OCI-LY1 (cell line): ENCODE results near the gene ARHGDIB.

Experiments
- H2AFZ ChIP-seq: fragments of 200-600 bp; sonication (generic), shearing (Covaris generic); 2 replicates; pipeline ENCODE4 v1.6.0; 2014; ENCODE audit warnings: antibody characterized with exemption, mild to moderate bottlenecking, low read length
- H3F3A ChIP-seq: fragments of 200-600 bp; sonication (generic), shearing (Covaris generic); 2 replicates; pipeline ENCODE4 v1.6.0; 2014; ENCODE audit warnings: mild to moderate bottlenecking, antibody characterized with exemption, low read length, moderate library complexity; ENCODE audit not compliant: insufficient read depth
- H3K27ac ChIP-seq: fragments of 200-600 bp; sonication (generic); 2 replicates; pipeline ENCODE4 v1.5.1; 2014; ENCODE audit warnings: low read length, mixed run types, mild to moderate bottlenecking, low read depth; ENCODE audit not compliant: poor library complexity, severe bottlenecking
- H3K27me3 ChIP-seq: fragments of 200-600 bp; sonication (generic); 2 replicates; pipeline ENCODE4 v1.6.0; 2014; ENCODE audit warnings: antibody characterized with exemption, mild to moderate bottlenecking, low read length, moderate library complexity; ENCODE audit not compliant: insufficient read depth
- H3K36me3 ChIP-seq: fragments of 200-600 bp; sonication (generic); 2 replicates; pipeline ENCODE4 v1.6.1; 2014; ENCODE audit warnings: mild to moderate bottlenecking, antibody characterized with exemption, low read length, moderate library complexity, mixed read lengths; ENCODE audit not compliant: insufficient read depth
- H3K4me1 ChIP-seq: fragments of 200-600 bp; sonication (generic); 2 replicates; pipeline ENCODE4 v1.5.1; 2014; ENCODE audit warnings: mild to moderate bottlenecking, low read length, moderate library complexity; ENCODE audit not compliant: insufficient read depth, severe bottlenecking
- H3K4me2 ChIP-seq: fragments of 200-600 bp; sonication (generic), shearing (Covaris generic); 2 replicates; pipeline ENCODE4 v1.6.1; 2014; ENCODE audit warnings: low read length
- H3K4me3 ChIP-seq: fragments of 200-600 bp; sonication (generic); 2 replicates; pipeline ENCODE4 v1.5.1; 2014; ENCODE audit warnings: low read length, low read depth, mild to moderate bottlenecking, mixed read lengths; ENCODE audit not compliant: poor library complexity, severe bottlenecking
- H3K79me2 ChIP-seq: fragments of 200-600 bp; shearing (Covaris generic); 2 replicates; pipeline ENCODE4 v1.6.1; 2016; ENCODE audit warnings: mixed run types, low read length, mixed read lengths; ENCODE audit not compliant: insufficient read depth
- H3K9ac ChIP-seq: fragments of 200-600 bp; sonication (generic), shearing (Covaris generic); 2 replicates; pipeline ENCODE4 v1.6.1; 2014; ENCODE audit warnings: mild to moderate bottlenecking, low read length, mixed read lengths
- H3K9me2 ChIP-seq: fragments of 200-600 bp; sonication (generic), shearing (Covaris generic); 2 replicates; pipeline ENCODE4 v1.6.1; 2014; ENCODE audit warnings: low read depth, mild to moderate bottlenecking, low read length, mixed read lengths
- H3K9me3 ChIP-seq: fragments of 200-600 bp; shearing (Covaris generic); 2 replicates; pipeline ENCODE4 v1.6.1; 2014; ENCODE audit warnings: low read length, mixed read lengths
- H4K20me1 ChIP-seq: fragments of 200-600 bp; sonication (generic), shearing (Covaris generic); 2 replicates; pipeline ENCODE4 v1.6.0; 2016; ENCODE audit warnings: mild to moderate bottlenecking, low read length; ENCODE audit not compliant: insufficient read depth
- EZH2 ChIP-seq: fragments of 200-600 bp; sonication (generic), shearing (Covaris generic); IDR thresholded peaks from 2 replicates; pipeline ENCODE4 v1.8.0; 2017; ENCODE audit warnings: borderline replicate concordance, mixed run types, mild to moderate bottlenecking, antibody characterized with exemption, low read length, moderate library complexity, mixed read lengths
- TF ChIP-seq, protein P1 (sequence below): fragments of 200-600 bp; sonication (generic), shearing (Covaris generic); IDR thresholded peaks from 2 replicates; pipeline ENCODE4 v1.5.1; 2017; ENCODE audit warnings: mild to moderate bottlenecking, antibody characterized with exemption, low read length, moderate library complexity, mixed read lengths

ARHGDIB gene

DNA sequence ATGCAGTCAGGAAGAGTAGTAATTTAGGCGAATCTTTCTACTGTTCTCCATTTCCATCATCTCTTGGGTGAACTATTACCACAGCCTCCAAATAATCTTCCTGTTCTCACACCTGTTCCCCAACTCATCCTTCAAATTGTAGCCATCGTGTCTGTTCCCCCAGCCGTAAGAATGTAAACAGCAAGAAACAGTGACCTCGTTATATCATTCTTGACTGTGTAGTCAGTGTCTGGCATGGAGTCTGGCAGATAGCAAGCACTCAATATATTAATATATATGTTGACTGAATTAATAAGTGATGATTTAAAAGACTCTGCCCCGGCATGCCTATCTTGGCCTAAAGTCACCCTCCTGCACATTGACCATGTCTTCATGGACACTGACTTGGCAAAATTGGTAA, 31.7 kb upstream of the ARHGDIB start:
- H3K4me1 ChIP-seq, result peaks cover 31% of the 10 kb centered on the region
- no peak overlapping the region for H3K4me3 ChIP-seq
- TF ChIP-seq EZH2, result no peak
- TF ChIP-seq, protein P1, sequence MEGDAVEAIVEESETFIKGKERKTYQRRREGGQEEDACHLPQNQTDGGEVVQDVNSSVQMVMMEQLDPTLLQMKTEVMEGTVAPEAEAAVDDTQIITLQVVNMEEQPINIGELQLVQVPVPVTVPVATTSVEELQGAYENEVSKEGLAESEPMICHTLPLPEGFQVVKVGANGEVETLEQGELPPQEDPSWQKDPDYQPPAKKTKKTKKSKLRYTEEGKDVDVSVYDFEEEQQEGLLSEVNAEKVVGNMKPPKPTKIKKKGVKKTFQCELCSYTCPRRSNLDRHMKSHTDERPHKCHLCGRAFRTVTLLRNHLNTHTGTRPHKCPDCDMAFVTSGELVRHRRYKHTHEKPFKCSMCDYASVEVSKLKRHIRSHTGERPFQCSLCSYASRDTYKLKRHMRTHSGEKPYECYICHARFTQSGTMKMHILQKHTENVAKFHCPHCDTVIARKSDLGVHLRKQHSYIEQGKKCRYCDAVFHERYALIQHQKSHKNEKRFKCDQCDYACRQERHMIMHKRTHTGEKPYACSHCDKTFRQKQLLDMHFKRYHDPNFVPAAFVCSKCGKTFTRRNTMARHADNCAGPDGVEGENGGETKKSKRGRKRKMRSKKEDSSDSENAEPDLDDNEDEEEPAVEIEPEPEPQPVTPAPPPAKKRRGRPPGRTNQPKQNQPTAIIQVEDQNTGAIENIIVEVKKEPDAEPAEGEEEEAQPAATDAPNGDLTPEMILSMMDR, result no peak
- H2AFZ ChIP-seq, result 0 out of 2 replicates have a peak overlapping the region, but pooled peaks have one; percentile 37
- H3K9ac ChIP-seq, result no peak overlapping the region
- H3F3A ChIP-seq, result no peaks in the 10 kb centered on the region
- H3K27me3 ChIP-seq, result no peaks in the 10 kb centered on the region
- H3K79me2 ChIP-seq, result no peaks in the 10 kb centered on the region
- no peaks in the 10 kb centered on the region for H4K20me1 ChIP-seq
- no peaks in the 10 kb centered on the region for H3K9me2 ChIP-seq
- H3K27ac ChIP-seq, result peak overlapping the region; percentile 33
- H3K9me3 ChIP-seq, result no peaks in the 10 kb centered on the region
- H3K36me3 ChIP-seq, result no peaks in the 10 kb centered on the region
- H3K4me2 ChIP-seq, result no peak overlapping the region

DNA sequence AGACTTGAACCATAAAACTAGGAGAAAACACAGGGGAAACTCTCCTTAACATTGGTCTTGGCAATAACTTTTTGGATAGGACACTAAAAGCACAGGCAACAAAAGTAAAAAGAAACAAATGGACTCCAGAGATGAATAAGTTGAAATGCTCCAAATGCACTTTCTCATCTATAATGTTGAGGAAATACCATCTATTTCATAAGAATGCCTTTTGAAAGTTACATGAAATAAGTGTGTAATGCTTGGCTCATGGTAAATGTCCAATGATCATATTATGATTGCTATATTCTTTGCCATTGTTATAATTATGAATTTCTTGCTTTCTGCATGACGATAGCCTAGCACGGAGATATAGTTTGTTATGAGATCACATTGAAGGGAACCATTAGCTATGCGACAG, 31.3 kb upstream of the ARHGDIB start:
- H4K20me1 ChIP-seq, result no peaks in the 10 kb centered on the region
- H3F3A ChIP-seq, result no peaks in the 10 kb centered on the region
- no peak overlapping the region for H2AFZ ChIP-seq
- no peaks in the 10 kb centered on the region for H3K9me2 ChIP-seq
- no peaks in the 10 kb centered on the region for H3K9me3 ChIP-seq
- no peak overlapping the region for H3K4me2 ChIP-seq
- H3K4me1 ChIP-seq, result peaks cover 31% of the 10 kb centered on the region
- no peak overlapping the region for H3K4me3 ChIP-seq
- H3K9ac ChIP-seq, result no peak overlapping the region
- no peaks in the 10 kb centered on the region for H3K79me2 ChIP-seq
- peak overlapping the region; percentile 33 for H3K27ac ChIP-seq
- TF ChIP-seq EZH2, result no peak
- TF ChIP-seq, protein P1, result no peak
- no peaks in the 10 kb centered on the region for H3K36me3 ChIP-seq
- H3K27me3 ChIP-seq, result no peaks in the 10 kb centered on the region

DNA sequence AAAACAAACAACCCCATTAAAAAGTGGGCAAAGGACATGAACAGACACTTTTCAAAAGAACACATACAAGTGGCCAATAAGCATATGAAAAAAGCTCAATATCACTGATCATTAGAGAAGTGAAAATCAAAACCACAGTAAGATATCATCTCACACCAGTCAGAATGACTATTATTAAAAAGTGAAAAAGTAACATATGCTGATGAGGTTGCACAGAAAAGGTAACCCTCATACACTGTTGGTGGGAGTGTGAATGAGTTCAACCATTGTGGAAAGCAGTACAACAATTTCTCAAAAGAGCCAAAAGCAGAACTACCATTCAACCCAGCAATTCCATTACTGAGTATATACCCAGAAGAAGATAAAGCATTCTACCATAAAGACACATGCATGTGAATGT, 29.7 kb upstream of the ARHGDIB start:
- Histone ChIP-seq H3K36me3 (no peaks in the 10 kb centered on the region), H4K20me1 (no peaks in the 10 kb centered on the region), H3K4me3 (no peak overlapping the region), H3K27me3 (no peaks in the 10 kb centered on the region), H3K9me2 (no peaks in the 10 kb centered on the region), H3K4me1 (peaks cover 31% of the 10 kb centered on the region), H3K9me3 (no peaks in the 10 kb centered on the region), H3F3A (no peaks in the 10 kb centered on the region), H3K9ac (no peak overlapping the region), H2AFZ (no peak overlapping the region), H3K27ac (no peak overlapping the region), H3K79me2 (no peaks in the 10 kb centered on the region), H3K4me2 (no peak overlapping the region)
- TF ChIP-seq, protein P1, result no peak
- TF ChIP-seq EZH2, result no peak
